GM10266 (cell line): Measurements from ENCODE around the gene CD101.

Experiments
- DNase-seq: peaks from one replicate; pipeline ENCODE4 v3.0.0; 2012; ENCODE audit errors: extremely low spot score
- TF ChIP-seq, protein P1 (sequence below): IDR thresholded peaks from 2 replicates; pipeline ENCODE4 v1.5.1; 2012; ENCODE audit warnings: mild to moderate bottlenecking, low read depth; ENCODE audit not compliant: control insufficient read depth, insufficient read depth; ENCODE audit errors: missing control alignments

CD101 gene

DNA sequence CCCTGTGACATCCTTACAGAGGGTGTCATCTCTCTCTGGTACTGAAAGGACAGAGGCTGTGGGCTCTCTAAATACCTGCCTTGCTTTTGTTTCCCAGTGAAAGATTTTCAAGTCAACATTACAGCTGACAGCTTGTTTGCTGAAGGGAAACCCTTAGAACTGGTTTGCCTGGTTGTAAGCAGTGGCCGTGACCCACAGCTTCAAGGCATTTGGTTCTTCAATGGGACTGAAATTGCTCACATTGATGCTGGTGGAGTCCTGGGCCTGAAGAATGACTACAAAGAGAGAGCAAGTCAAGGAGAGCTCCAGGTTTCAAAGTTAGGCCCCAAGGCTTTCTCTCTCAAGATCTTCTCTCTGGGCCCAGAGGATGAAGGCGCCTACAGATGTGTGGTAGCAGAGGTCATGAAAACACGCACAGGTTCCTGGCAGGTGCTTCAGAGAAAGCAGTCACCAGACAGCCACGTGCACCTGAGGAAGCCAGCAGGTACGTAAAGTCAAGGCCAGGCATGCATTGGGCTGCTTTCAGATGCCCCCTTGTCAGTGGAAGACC lies 11.8 kb downstream of the CD101 start:
- DNase-seq, result no peak
- TF ChIP-seq, protein P1, sequence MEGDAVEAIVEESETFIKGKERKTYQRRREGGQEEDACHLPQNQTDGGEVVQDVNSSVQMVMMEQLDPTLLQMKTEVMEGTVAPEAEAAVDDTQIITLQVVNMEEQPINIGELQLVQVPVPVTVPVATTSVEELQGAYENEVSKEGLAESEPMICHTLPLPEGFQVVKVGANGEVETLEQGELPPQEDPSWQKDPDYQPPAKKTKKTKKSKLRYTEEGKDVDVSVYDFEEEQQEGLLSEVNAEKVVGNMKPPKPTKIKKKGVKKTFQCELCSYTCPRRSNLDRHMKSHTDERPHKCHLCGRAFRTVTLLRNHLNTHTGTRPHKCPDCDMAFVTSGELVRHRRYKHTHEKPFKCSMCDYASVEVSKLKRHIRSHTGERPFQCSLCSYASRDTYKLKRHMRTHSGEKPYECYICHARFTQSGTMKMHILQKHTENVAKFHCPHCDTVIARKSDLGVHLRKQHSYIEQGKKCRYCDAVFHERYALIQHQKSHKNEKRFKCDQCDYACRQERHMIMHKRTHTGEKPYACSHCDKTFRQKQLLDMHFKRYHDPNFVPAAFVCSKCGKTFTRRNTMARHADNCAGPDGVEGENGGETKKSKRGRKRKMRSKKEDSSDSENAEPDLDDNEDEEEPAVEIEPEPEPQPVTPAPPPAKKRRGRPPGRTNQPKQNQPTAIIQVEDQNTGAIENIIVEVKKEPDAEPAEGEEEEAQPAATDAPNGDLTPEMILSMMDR, result no peak

DNA sequence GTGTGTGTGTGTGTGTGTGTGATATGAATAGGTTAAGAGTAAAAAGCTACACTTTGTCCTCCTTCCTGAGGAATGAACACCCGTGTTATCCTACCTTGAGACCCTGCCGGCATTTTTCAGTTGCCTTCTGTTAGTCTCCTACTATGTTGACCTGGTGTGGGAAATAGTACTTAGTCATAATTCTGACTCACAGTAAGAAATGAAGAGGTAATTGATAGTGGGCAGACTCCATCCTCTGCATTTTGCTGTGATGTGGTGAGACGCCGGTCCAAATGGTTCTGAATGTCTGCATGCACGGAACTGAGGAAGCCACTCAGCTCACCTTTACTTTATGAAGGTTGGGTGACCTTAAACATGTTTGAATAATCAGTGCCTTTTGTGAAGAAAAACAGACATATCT lies 12.6 kb downstream of the CD101 start:
- no peak for DNase-seq
- TF ChIP-seq, protein P1, result no peak

DNA sequence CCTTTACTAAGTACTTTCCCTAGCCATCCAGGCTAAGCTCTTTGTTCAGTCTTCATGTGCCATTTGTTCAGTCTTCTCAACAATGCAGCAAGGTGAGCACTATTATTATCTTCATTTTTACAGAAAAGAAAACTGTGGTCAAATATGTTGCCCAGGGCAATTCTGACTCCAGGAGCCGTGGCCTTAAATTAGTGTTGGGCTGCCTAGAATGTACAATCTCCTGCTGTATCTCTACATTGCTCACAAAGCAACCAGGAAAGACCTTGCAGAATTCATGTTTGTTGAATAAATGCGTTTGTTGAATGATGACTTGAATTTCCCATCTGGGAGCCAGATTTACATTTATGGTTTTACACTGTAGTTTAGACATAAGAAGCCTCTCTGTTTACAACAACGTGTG lies 14.2 kb downstream of the CD101 start:
- TF ChIP-seq, protein P1, result no peak
- no peak for DNase-seq

DNA sequence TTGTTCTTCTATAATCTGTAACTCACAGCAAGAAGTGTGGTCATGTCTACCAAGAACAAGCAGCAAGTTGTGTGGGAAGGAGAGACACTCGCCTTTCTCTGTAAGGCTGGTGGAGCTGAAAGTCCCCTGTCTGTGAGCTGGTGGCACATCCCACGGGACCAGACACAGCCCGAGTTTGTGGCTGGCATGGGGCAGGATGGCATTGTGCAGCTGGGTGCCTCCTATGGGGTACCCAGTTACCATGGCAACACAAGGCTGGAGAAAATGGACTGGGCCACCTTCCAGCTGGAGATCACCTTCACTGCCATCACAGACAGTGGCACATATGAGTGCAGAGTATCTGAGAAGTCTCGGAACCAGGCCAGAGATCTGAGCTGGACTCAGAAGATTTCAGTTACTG lies 15.5 kb downstream of the CD101 start:
- no peak for DNase-seq
- TF ChIP-seq, protein P1, result no peak

DNA sequence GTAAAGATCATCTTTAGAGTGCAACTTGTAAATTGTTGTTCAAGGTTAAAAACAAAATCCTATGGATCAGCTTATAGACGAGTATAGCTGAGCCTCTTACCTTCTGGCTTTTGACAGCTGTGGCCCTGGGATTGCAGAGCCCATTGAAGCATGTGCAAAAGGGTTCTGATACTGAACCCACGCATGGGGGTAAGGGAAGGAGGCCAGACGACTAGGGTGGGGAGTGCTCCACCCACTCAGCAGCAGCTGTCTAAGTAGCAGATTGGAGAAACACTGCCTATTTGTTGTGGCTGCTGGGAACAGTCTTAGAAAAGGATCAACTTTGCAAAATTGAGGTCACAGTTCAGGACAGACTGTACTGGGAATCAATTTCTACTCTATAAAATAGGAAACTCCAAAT lies 16.1 kb downstream of the CD101 start:
- DNase-seq, result peak; percentile 15
- TF ChIP-seq, protein P1, result no peak

DNA sequence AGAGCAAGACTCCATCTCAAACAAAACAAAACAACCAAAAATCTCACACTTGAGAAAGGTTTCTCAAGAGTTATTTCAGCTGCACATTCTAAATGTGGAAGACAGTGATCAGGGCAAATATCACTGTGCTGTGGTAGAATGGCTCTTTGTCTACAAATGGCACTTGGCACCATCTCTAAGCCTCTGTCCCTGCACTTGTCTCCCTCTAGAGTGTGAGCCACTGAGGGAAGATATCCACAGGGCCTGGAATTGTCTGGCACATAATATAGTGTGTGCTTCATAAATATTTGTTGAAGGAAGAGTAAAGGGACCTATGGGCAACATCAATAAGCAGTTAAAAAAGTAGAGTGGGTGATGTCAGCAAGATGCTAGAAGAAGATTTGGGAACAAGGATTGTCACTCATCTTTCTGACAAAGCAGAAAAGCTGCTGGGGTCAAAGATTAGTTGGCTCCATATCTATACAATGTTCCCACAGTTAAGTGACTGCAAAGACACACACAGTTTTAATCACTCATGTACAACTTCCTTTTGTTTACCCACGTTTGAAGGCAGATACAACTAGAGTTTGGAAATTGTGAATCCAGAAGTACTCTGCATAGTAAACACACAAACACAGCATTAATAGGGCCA lies 19.1 kb downstream of the CD101 start:
- DNase-seq, result no peak
- TF ChIP-seq, protein P1, result no peak

DNA sequence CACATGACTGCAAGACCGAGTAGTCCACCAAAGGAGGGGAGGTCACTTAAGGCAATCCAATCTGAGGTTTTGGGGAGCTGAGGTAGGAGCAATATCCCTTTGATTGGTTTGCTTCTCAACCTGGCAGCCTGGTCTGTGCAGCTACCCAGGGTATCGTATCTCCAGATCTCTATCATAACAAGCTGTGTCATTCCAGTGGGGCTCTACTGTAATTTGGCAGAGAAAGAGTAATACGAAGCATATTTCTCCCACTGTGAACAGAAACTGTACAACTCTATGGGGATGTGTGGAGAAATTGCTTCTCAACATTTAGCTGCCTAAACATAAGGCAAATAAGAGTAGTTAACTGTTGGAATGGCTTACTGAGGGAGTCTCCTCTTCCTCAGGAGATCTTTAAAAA lies 20.6 kb downstream of the CD101 start:
- no peak for DNase-seq
- TF ChIP-seq, protein P1, result no peak
